DMS53 treated with DMSO at 0.1 percent for 48 hours (cell line): ENCODE results near the gene TSPAN17.

Experiments used
- DNase-seq: peaks from one replicate; lab custom pipeline; 2025; ENCODE audit not compliant: unreplicated experiment; lab: John Stamatoyannopoulos, UW

TSPAN17 gene

DNA sequence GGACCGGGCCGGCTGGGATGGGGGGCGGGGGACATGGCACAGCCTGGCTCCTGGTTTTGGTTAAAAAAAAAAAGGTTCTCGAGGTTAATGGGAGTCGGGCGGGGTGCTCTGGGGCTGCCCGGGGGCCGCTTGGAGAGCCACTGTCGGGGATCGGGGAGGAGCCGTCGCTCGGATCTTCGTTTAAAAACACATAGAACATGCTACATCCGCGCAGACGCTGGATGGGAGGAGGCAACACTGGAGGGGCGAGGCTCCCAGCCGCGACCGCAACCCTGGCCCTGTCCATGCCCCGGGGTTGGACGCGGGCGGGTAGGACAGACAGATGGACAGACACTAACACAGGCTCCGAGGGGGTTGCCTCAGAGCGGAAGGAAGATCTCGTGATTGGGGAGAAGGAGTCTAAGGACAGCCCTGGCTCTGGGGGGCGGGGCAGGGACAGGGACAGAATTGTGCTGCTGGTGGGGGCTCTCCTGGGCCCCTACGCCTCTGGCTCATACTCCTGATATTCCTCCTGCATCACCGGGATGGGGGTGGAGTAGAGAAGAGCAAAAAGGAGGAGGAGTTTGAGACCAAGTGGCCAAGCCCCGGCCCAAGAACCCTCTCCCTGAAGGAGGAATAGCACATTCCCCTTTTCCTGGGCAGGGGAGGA is 26.8 kb upstream of the TSPAN17 start:
- DNase-seq: peak; percentile 19

DNA sequence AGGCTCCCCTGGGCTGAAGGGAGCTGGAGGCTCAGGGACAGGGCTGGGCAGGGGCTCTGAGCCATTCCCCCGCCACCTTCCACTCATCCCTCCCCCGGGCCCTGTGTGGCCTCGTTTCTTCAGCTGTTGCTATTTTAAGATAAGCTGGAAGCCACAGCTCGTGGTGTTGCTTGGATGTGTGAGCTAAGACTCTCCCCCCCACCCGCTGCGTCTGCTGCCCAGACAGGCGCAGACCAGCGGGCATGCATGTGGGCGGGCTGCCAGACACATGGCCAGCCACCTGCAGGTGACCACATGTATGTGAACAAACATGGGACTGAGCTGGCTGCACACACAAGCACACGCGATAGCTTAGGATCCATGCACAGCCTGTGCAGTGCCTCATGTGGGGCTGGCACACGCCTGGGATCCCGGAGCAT is 25.6 kb upstream of the TSPAN17 start:
- DNase-seq: no peak

DNA sequence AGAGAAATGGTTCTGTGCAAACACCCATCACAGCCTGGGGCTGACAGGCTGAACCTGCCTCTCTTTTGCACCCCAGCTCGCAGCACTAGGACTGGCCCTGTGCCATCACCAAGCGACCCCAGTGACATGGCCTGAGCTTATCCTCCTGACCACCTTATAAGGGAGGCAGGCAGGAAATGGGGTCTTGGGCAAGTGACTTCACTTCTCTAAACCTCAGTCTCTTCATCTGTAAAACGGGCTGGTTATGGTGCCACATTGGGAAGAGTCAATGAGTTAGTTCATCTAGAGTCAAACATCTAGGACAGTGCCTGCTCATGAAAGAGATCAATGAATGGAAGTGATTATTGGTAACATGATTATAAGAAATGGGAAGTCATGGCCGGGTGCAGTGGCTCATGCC is 23.1 kb upstream of the TSPAN17 start:
- DNase-seq: no peak

DNA sequence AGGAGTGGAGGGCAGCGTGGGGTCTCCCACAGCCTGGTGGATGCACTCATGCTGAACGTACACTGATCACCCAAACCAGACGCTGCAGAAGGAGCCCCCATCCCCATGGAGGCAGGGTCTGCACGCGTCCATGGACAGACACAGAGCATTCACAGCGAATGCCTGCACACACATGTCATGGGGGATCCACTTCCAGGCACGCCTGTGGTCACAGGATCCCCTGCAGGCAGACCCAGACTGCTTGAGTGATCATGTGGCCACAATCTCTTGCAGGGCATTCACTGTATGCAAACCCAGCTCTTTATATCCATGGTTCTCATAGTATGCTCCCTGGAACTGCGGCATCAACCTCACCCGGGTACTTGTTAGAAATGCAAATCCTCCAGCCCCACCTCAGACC is 22.3 kb upstream of the TSPAN17 start:
- DNase-seq: no peak

DNA sequence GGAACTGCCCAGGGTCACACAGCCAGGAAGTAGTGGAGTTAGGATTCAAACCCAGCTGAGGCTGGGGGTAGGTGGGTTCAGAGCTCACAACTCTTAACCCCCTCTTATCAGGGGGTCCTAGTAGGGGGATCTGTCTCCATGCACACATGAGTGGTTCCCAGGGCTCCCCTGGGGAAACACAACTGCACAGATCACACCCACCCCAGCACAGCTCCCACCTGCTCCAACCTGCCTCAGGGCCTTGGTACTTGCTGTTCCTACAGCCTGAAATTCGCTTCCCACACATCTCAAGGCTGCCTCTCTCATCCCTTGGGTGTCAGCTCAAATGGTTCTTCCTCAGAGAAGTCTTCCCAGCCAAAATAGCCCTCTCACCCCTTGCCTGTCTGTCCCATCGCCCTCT is 21.8 kb upstream of the TSPAN17 start:
- no peak for DNase-seq

DNA sequence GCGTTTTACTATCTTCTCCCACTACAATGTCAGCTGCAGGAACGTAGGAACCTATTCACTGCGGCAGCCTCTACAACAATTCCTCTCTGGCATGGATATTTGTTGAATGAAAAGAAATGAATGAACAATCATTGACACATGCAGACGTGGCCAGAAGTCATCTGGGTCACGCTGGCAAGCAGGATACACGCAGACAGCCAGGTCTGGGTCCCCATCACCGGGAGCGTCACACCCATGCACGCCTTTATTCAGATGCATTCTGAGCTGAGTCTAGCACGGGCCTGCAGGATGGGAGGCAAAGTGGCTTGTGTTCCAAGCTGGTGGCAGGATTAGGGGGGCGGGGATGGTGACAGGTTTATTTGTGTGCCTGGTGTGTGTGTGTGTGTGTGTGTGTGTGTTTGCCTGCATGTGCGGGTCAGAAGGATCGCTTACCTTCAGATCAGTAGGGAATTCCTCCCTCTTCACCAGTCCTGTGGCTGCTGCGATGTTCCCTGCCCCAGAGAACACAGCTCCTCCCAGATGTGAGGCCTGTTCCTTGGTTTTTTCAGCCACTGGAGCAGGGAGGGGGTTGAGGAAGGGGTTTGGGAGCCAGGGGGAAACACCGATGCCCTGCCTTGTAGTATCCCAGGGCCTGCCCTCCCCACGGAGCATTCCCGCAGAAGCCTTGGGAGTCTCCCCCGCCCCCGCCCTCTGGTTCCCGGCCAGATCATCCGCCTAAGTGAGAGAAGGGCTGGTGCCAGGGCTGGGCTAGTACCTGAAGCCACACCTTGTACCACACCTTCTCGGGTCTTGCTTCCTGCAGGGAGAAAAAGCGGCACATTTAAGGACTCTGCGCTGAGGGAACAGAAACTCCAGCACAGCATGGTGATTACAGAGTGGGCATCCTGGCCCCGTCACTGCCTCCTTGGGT is 21.1 kb upstream of the TSPAN17 start:
- no peak for DNase-seq

DNA sequence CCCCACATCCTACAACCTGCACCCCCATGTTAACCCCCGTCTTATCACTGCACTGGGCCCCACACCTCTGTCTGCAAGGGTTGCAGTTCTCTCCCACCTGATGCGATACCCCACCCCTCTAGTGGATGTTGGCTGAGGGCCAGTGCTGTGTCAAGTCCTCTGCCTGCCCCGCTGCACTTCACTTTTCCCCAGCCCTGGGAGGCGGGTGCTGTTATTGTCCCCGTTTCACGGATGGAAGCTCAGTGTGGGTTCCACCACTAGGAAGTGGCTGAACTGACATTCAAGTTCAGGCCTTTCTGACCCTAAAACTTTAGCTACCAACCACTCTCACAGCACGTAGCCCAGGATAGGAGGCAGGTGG is 20.4 kb upstream of the TSPAN17 start:
- DNase-seq: no peak

DNA sequence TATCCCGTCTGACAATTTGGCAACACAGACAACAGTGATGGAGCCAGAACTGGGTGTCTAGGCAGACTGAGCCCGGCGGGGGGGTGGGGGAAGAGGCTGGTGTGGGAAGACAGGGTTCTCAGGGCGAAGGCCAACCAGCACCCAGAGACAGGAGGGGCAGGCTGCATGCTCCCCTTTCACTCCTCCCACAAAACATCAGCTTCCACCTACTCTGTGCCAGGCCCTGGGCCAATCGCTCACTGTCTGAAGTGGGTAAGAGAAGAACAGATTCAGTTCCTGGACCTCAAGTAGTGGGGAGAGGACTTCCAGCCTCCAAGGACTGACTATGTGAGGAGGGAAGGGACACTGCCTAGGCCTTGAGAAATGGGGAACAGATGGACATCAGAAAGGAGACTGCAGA is 19.7 kb upstream of the TSPAN17 start:
- DNase-seq: no peak

DNA sequence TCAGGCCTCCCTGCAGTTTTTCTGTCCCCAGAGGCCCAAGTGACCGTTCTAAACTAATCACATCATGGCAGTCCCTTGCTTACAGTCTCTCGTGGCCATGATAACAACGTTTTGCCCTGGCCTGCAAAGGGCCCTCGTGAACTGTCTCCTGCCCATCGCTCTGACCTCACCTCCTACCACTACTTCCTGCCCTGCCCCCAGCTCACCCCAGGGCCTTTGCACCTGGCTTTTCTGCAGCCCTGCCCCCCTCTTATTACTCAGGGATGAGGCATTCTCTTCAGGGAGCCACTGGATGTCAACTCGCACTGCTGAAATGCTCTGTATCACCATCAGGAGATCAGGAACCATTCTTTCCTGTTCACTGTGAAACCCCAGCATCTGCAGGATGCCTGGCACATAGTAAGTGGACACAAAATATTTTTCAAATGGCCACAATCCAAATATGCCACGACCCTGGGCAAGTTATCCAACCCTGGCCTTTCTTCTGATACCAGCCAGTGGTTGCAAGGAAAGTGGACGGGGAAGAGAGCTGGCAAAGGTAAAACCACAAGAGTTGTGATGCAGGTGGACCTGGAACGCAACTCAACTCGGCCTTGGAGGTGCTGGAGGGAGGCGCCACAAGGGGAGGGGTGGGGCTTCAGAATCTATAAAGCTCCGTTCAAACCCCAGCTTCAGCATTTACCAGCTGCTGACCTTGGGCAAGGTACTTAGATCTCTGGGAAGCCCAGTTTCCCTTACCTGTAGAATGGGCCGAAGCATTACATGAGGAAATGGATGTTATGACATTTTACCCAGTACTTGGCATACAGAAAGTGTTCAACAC is 18.7 kb upstream of the TSPAN17 start:
- DNase-seq: no peak

DNA sequence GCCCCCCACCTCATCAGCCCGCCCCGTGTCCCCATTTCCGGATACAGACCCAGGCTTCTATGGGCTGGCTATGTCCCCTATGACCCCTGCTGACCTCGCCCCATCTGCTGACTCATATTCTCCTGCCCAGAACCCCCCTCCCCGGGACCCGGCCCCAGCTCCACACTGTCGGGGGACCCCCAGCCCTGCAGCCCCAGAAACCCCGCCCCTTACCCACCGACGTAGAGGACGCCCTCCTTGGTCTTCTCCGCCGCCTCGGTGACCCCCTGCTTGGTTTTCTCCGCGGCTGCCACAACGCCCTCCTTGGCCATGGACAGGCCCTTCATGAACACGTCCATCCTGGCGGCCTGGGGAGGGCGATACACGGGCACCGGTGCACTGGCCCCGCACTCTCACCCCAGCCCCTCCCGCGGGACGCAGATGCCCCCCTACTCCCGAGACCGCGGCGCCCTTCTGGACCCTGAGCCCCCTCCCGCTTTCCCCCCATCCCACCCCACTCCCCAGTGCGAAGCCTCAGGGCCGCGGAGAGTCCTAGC is 17.9 kb upstream of the TSPAN17 start:
- DNase-seq: no peak

DNA sequence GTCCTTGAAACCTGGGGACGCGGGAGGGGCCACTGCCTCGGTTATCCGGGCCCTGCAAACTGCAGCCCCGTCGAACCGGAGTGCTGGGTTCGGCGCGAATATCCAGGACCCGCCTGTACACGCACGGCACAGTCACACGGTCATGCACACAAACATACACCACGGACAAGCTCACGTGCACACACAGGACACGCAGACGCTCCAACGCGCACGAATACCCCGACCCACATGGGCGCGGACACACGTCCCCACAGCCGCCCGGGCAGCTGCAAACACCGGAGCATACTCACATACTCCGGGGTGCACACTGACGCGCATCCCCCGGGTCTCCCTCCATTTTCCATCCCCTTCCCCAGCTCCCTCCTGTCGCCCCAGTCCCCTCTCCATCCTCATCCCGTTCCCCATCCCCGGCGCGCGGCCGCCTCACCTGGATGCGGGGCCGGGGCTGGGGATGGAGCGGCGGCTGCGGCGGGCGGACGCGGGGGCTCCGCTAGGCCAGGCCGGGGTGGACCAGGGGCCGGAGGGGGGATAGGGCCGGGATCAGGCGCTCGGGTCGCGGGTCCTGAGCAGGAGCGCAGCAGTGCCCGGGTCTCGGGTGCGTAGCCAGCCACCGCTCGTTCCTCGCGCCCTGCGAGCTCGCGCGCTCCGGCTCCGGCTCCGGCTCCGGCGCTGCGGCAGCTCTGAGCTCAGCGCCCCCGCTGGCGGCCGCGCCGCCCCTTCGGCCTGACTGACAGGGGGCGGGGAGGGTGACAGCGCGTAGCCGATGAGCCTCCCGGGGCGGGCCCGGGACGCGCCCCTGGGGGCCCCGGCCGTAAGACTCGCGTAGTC is 17.2 kb upstream of the TSPAN17 start, which contains the start of the genes EIF4E1B and SNCB:
Gene EIF4E1B (plus strand): TSS at position 823 of the 828 bp plus-strand sequence. CDS start 12,113 bp downstream, outside the sequence.
Gene SNCB (minus strand): TSS at position 682 of the 828 bp plus-strand sequence. CDS start 880 bp downstream, outside the sequence.
- peak; percentile 50 for DNase-seq

DNA sequence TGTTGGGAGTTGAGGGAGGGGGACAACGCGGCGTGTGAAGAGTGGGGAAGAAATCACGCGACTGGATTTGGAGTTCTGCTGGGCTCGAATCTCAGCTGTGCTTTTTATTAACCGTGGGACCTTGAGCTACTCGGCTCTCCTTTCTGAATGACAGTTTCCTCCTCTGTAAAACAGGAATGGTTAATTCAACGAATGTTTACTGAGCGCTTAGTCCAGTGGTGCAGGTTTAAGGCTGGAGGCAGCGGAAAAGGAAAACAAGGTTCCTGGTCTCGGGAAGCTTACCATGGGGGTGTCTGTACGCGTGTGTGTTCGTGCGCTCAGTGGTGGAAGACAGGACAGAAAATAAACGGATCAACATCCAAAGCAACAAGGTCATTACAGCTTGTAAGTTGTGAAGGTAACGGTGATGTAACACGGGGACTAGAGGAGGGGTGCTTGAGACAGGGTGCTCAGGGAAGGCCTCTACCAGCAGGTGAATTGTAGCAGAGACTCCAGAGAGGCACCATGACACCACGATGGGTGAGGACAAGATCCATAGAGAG is 16.5 kb upstream of the TSPAN17 start:
- peak; percentile 50 for DNase-seq

DNA sequence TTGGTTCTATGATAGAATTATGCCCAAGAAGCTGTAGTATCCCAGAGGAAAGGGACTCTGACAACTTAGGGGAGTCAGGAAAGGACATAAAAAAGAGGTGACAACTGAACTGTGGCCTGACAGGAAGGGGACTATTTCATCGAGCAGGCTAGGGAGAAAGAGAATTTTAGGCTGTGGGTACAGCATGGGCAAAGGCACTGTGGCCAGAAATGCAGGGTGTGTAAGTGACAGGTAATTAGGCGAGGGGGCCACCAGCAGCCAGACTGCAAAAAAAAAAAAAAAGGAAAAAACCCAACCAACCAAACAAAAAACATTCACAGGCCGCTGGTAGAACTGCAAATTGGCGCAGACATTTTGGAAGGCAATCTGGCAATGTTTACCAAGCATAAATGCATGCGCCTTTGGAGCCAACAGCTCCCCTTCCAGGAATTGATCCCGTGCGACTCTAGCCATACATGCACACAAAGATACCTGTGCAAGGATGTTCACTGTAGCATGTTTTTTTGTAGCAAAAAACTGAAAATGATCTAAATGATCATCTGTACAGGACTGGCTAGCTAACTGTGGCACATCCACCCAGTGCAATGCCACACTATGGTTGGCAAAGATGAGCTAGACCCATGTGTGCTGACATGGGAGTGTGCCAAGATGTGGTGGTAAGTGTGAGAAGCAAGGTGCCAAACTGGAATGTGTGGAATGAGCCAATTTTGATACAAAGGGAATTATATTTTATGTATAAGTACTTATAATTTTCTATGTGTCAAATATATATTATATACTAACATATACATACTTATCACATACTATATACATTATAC is 15.7 kb upstream of the TSPAN17 start:
- DNase-seq: no peak

DNA sequence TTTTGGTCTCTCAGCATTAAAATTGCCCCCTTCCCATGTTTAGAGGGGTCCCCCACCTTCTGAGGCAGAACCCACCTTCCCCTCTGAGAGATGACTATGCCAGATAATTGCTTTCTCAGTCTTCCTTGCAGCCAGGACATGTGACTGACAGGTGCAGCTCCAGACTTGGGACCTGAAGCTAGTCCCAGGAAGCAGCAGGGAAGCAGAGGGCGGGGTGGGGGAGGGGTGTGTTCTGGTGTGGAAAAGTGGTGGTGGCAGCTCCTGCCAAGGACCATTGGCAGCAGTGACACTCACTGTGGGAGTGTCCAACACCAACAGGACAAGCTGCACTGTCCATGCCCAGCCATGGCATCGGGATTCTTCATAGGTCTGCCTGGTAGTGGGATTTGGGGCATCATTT is 14.5 kb upstream of the TSPAN17 start:
- DNase-seq: peak; percentile 72

DNA sequence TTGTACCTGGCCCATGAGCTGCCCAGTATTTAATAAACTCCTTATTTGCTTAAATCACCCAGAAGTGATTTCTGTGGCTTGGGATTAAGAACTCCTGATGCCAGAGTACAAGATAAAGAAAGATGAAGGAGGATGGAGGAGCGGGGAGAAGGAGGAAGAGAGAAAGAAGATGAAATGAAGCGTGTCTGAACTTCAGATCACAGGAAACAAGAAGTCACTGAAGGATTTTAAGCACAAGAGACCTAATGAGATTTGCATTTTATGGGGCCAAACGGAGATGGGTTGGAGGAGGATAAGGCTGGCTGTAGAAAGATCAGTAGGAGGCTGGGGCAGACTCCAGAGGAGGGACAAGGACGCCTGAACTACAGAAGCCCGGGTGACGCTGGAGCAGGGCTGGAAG is 13.7 kb upstream of the TSPAN17 start:
- DNase-seq: no peak

DNA sequence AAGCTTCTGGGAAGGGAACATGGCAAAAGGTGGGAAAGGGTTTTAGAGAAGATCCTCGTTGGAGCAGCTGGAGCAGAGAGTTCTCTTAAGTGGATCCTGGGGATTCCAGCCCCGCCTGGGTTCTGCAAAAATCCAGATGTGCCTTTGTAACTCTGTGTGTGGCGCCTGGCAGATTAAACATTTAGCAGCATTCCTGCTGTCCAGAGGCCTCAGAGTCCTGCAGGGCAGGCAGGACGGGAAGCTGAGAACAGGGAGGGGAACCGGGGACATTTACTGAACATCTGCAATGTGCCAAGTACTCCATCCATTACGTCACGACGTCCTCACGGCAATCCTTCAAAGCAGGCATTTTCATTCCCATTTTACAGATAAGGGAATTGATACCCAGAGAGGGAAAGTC is 10.9 kb upstream of the TSPAN17 start:
- no peak for DNase-seq

DNA sequence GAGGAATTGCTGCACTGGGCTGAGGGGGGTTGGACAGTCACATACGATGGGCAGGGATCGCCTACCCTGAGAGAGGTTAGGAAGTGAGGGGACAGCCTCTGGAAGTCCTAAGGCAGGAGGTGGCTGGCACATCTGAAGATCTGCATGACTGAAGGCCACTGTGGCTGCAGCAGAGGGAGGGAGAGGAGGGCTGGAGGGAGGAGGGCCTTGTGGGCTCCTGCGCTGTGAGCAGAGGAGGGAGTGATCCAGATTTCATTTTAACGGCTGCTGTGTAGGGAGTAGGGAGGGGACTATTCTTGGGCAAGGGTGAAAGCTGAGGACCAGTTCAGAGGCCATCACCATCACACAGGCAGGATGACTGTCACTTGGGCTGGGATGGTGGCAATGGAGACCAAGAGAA is 9.7 kb upstream of the TSPAN17 start:
- DNase-seq: no peak

DNA sequence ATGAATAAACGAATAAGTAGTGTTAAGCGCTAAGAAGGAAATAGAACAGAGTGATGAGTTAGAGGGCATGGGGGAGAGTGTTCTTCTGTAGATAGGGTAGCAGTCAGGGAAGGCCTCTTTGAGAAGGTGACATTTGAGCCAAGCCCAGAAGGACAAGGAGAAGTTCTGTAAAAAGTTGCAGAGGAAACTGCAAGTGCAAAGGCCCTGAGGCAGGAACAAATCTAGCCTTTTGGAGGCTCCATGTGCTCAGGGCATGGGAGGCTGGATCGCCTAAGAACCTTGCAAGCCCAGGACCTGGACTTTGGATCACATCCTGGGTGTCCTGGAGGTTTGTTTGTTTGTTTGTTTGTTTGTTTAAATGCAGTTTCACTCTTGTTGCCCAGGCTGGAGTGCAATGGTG is 8.8 kb upstream of the TSPAN17 start:
- DNase-seq: no peak

DNA sequence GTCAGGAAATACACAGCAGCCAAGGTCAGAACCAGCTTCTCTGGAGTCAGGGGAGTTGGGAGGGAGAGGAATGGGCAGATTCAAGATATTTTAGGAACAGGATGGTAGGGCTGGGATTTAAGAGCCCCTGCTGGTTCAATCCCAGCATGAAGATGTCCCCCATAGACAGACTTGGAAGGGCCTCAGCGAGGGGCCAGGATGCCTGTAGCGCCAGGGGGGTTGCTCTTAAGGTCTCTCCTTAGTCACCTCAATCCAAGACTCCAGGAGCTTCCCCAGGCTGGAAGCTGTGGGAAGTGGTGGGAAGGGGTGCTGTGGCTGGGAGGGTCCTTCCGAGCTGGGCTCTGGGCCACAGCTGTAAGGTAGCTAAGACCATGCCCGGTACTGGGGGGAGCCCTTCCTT is 8.1 kb upstream of the TSPAN17 start:
- no peak for DNase-seq
